Measurements from ENCODE around the gene NRXN3. TPM values are rescaled to one million over a fixed set of nuclear protein-coding genes. Genes with fewer than 3 reads are reported as not detected.

Gene NRXN3
- total RNA-seq, 1 experiment from 2014 or later = not detected

GRCh38 chr14:79658221-79658620 lies 1488.0 kb downstream of the NRXN3 start:
- Mint-ChIP-seq H3K27me3 (ENCODE audit: unreplicated experiment) (no peaks in the 10 kb centered on the region), H3K4me3 (ENCODE audit: low read depth, unreplicated experiment) (no peak overlapping the region), H3K9me3 (ENCODE audit: low read depth, unreplicated experiment) (peaks cover 5% of the 10 kb centered on the region), H3K27ac (ENCODE audit: unreplicated experiment) (no peak overlapping the region), H3K4me1 (ENCODE audit: low read depth, unreplicated experiment) (no peaks in the 10 kb centered on the region), H3K36me3 (ENCODE audit: insufficient read depth, unreplicated experiment) (no peaks in the 10 kb centered on the region)
- CTCF ChIA-PET = no interaction called here
- intact Hi-C loops (cut with micrococcal nuclease; ENCODE audit: unreplicated experiment) = no loop called here
- no peak for TF ChIP-seq CTCF (IDR thresholded peaks at IDR 0.05; ENCODE audit: unreplicated experiment)
- no TSS peak for BruUV-seq (replicated peaks)
- no peak for DNase-seq

- Mint-ChIP-seq H3K4me1 (ENCODE audit: low read depth, unreplicated experiment) (no peaks in the 10 kb centered on the region), H3K9me3 (ENCODE audit: low read depth, unreplicated experiment) (peaks cover 3% of the 10 kb centered on the region), H3K27ac (ENCODE audit: unreplicated experiment) (no peak overlapping the region), H3K36me3 (ENCODE audit: insufficient read depth, unreplicated experiment) (no peaks in the 10 kb centered on the region), H3K4me3 (ENCODE audit: low read depth, unreplicated experiment) (no peak overlapping the region), H3K27me3 (ENCODE audit: unreplicated experiment) (no peaks in the 10 kb centered on the region)
- CTCF ChIA-PET = no interaction called here
- no TSS peak for BruUV-seq (replicated peaks)
- intact Hi-C loops (cut with micrococcal nuclease; ENCODE audit: unreplicated experiment) = no loop called here
- DNase-seq = no peak
- TF ChIP-seq CTCF (IDR thresholded peaks at IDR 0.05; ENCODE audit: unreplicated experiment) = no peak
These were observed 1488.6 kb downstream of the NRXN3 start for GRCh38 chr14:79658769-79659168.

GRCh38 chr14:79660053-79660939 lies 1490.1 kb downstream of the NRXN3 start:
- H3K27me3 Mint-ChIP-seq (ENCODE audit: unreplicated experiment) = no peaks in the 10 kb centered on the region
- no peak for DNase-seq
- intact Hi-C loops (cut with micrococcal nuclease; ENCODE audit: unreplicated experiment) = no loop called here
- TF ChIP-seq CTCF (IDR thresholded peaks at IDR 0.05; ENCODE audit: unreplicated experiment) = no peak
- no peak overlapping the region for H3K27ac Mint-ChIP-seq (ENCODE audit: unreplicated experiment)
- H3K4me3 Mint-ChIP-seq (ENCODE audit: low read depth, unreplicated experiment) = no peak overlapping the region
- no peaks in the 10 kb centered on the region for H3K36me3 Mint-ChIP-seq (ENCODE audit: insufficient read depth, unreplicated experiment)
- no TSS peak for BruUV-seq (replicated peaks)
- no peaks in the 10 kb centered on the region for H3K9me3 Mint-ChIP-seq (ENCODE audit: low read depth, unreplicated experiment)
- CTCF ChIA-PET = no interaction called here
- no peaks in the 10 kb centered on the region for H3K4me1 Mint-ChIP-seq (ENCODE audit: low read depth, unreplicated experiment)

DNA sequence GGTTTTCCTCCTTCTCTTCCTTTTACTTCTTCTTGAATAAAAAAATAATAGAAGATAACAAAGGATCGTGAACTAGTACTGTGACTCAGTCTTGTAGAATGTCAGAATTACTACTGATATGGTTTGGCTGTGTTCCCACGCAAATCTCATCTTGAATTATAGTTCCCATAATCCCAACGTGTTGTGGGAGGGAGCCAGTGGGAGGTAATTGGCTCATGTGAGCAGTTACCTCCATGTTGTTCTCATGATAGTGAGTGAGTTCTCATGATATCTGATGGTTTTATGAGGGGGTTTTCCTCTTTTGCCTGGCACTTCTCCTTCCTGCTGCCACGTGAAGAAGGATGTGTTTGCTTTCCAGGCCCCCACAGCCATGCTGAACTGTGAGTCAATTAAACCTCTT lies 1491.6 kb downstream of the NRXN3 start:
- H3K4me1 Mint-ChIP-seq (ENCODE audit: low read depth, unreplicated experiment) = no peaks in the 10 kb centered on the region
- intact Hi-C loops (cut with micrococcal nuclease; ENCODE audit: unreplicated experiment) = no loop called here
- no peak overlapping the region for H3K27ac Mint-ChIP-seq (ENCODE audit: unreplicated experiment)
- no peak for DNase-seq
- no TSS peak for BruUV-seq (replicated peaks)
- no peak for TF ChIP-seq CTCF (IDR thresholded peaks at IDR 0.05; ENCODE audit: unreplicated experiment)
- H3K27me3 Mint-ChIP-seq (ENCODE audit: unreplicated experiment) = no peaks in the 10 kb centered on the region
- H3K36me3 Mint-ChIP-seq (ENCODE audit: insufficient read depth, unreplicated experiment) = no peaks in the 10 kb centered on the region
- no peak overlapping the region for H3K4me3 Mint-ChIP-seq (ENCODE audit: low read depth, unreplicated experiment)
- CTCF ChIA-PET = no interaction called here
- H3K9me3 Mint-ChIP-seq (ENCODE audit: low read depth, unreplicated experiment) = no peaks in the 10 kb centered on the region
